Skeletal muscle tissue (tissue), 4 donors: ENCODE data around the gene RAF1. TPM values are rescaled to one million over a fixed set of nuclear protein-coding genes. Genes with fewer than 3 reads are reported as not detected.
"Not testable (repeated sequence)": the region's sequence is repeated elsewhere in the genome, so short reads cannot be mapped to it uniquely, and the experiment has no call there.

Experiments
- H3K27ac ChIP-seq: one replicate; pipeline ENCODE4 v1.7.0; 2013; ENCODE audit warnings: mild to moderate bottlenecking, low read depth, low read length, inconsistent platforms
- H3K27me3 ChIP-seq, 3 donors: one replicate each; pipeline ENCODE4 v1.7.0; 2013; ENCODE audit warnings: low read length in 3 of 3; ENCODE audit not compliant: control insufficient read depth in 3 of 3, insufficient read depth in 3 of 3
- H3K36me3 ChIP-seq, 3 donors: one replicate each; pipeline ENCODE4 v1.7.0; 2013; ENCODE audit warnings: low read length in 3 of 3; ENCODE audit not compliant: control insufficient read depth in 3 of 3, insufficient read depth in 3 of 3
- H3K4me1 ChIP-seq, 3 donors: one replicate each; pipeline ENCODE4 v1.7.0; 2013; ENCODE audit warnings: low read length in 3 of 3, mild to moderate bottlenecking in 3 of 3; ENCODE audit not compliant: control insufficient read depth in 3 of 3, insufficient read depth in 3 of 3
- H3K4me3 ChIP-seq, 3 donors: one replicate each; pipeline ENCODE4 v1.7.0; 2013; ENCODE audit warnings: low read length in 3 of 3
- H3K9ac ChIP-seq, 3 donors: one replicate each; pipeline ENCODE4 v1.7.0; 2013; ENCODE audit warnings: low read length in 3 of 3, mild to moderate bottlenecking in 3 of 3, moderate library complexity in 2 of 3, low read depth in 1 of 3
- H3K9me3 ChIP-seq, 3 donors: one replicate each; pipeline ENCODE4 v1.7.0; 2013; ENCODE audit warnings: low read length in 3 of 3; ENCODE audit not compliant: control insufficient read depth in 3 of 3
- total RNA-seq: library from RNA; depleted of rRNA; stranded (reverse); fragments of >200 nt; gene quantifications from one replicate; pipeline ENCODE4 v1.2.3, GENCODE V29; 2014
- donor health status: Osteomylitis.

The RAF1 gene
- total RNA-seq, 1 donor from 2014 or later: 131 TPM

GRCh38 chr3:12643724-12644123 lies 20.2 kb downstream of the RAF1 start:
- no peaks in the 10 kb centered on the region for H3K36me3 ChIP-seq
- peaks cover 6 to 18% (median 13%) of the 10 kb centered on the region in 3 donors for H3K4me1 ChIP-seq
- H3K9me3 ChIP-seq: no peaks in the 10 kb centered on the region
- no peak overlapping the region for H3K9ac ChIP-seq
- no peak overlapping the region for H3K4me3 ChIP-seq
- no peak overlapping the region for H3K27ac ChIP-seq
- H3K27me3 ChIP-seq: no peaks in the 10 kb centered on the region

GRCh38 chr3:12643010-12643380 lies 20.9 kb downstream of the RAF1 start:
- no peak overlapping the region for H3K27ac ChIP-seq
- no peaks in the 10 kb centered on the region for H3K9me3 ChIP-seq
- no peaks in the 10 kb centered on the region for H3K36me3 ChIP-seq
- H3K4me3 ChIP-seq: peak overlapping the region in 1 of 3 donors; percentile 14
- peaks cover 9 to 16% (median 16%) of the 10 kb centered on the region in 3 donors for H3K4me1 ChIP-seq
- no peak overlapping the region for H3K9ac ChIP-seq
- H3K27me3 ChIP-seq: no peaks in the 10 kb centered on the region

GRCh38 chr3:12640853-12641252 lies 23.1 kb downstream of the RAF1 start:
- not testable (repeated sequence) for H3K4me3 ChIP-seq, H3K27me3 ChIP-seq, H3K9me3 ChIP-seq, H3K36me3 ChIP-seq, H3K27ac ChIP-seq, H3K9ac ChIP-seq
- H3K4me1 ChIP-seq: peaks cover 10 to 18% (median 10%) of the 10 kb centered on the region in 3 donors

GRCh38 chr3:12638105-12638504 lies 25.8 kb downstream of the RAF1 start:
- Histone ChIP-seq H3K4me1 (peaks cover 4 to 10% (median 6%) of the 10 kb centered on the region in 3 donors), H3K9ac (no peak overlapping the region), H3K27ac (no peak overlapping the region), H3K27me3 (no peaks in the 10 kb centered on the region), H3K4me3 (no peak overlapping the region), H3K9me3 (no peaks in the 10 kb centered on the region), H3K36me3 (no peaks in the 10 kb centered on the region)

GRCh38 chr3:12633108-12633507 lies 30.8 kb downstream of the RAF1 start:
- Histone ChIP-seq H3K4me1 (peaks cover 12 to 28% (median 17%) of the 10 kb centered on the region in 3 donors), H3K36me3 (no peaks in the 10 kb centered on the region), H3K9ac (no peak overlapping the region), H3K4me3 (no peak overlapping the region), H3K27ac (no peak overlapping the region), H3K9me3 (no peaks in the 10 kb centered on the region), H3K27me3 (no peaks in the 10 kb centered on the region)

GRCh38 chr3:12632523-12632922 lies 31.4 kb downstream of the RAF1 start:
- Histone ChIP-seq H3K4me1 (peaks cover 13 to 24% (median 19%) of the 10 kb centered on the region in 3 donors), H3K9ac (no peak overlapping the region), H3K9me3 (no peaks in the 10 kb centered on the region), H3K36me3 (no peaks in the 10 kb centered on the region), H3K27ac (no peak overlapping the region), H3K4me3 (no peak overlapping the region), H3K27me3 (no peaks in the 10 kb centered on the region)

- H3K9ac ChIP-seq: peak overlapping the region in 1 of 3 donors; percentile 43
- H3K27me3 ChIP-seq, H3K36me3 ChIP-seq, H3K9me3 ChIP-seq, H3K4me3 ChIP-seq: not testable (repeated sequence)
- peaks cover 13 to 21% (median 20%) of the 10 kb centered on the region in 3 donors for H3K4me1 ChIP-seq
- H3K27ac ChIP-seq: peak overlapping the region; percentile 50
Measured at GRCh38 chr3:12630843-12631242, 33.1 kb downstream of the RAF1 start.

- no peaks in the 10 kb centered on the region for H3K9me3 ChIP-seq
- peak overlapping the region in 1 of 3 donors; percentile 43 for H3K9ac ChIP-seq
- no peaks in the 10 kb centered on the region for H3K27me3 ChIP-seq
- no peak overlapping the region for H3K4me3 ChIP-seq
- peaks cover 13 to 24% (median 23%) of the 10 kb centered on the region in 3 donors for H3K4me1 ChIP-seq
- H3K36me3 ChIP-seq: no peaks in the 10 kb centered on the region
- H3K27ac ChIP-seq: peak overlapping the region; percentile 50
Measured at GRCh38 chr3:12630292-12630691, 33.6 kb downstream of the RAF1 start.

GRCh38 chr3:12629560-12629959 lies 34.4 kb downstream of the RAF1 start:
- H3K9ac ChIP-seq: no peak overlapping the region
- H3K9me3 ChIP-seq: no peaks in the 10 kb centered on the region
- no peak overlapping the region for H3K4me3 ChIP-seq
- peak overlapping the region; percentile 50 for H3K27ac ChIP-seq
- no peaks in the 10 kb centered on the region for H3K27me3 ChIP-seq
- H3K4me1 ChIP-seq: peaks cover 13 to 24% (median 23%) of the 10 kb centered on the region in 3 donors
- no peaks in the 10 kb centered on the region for H3K36me3 ChIP-seq

- H3K9ac ChIP-seq: no peak overlapping the region
- H3K9me3 ChIP-seq: no peaks in the 10 kb centered on the region
- H3K27me3 ChIP-seq: no peaks in the 10 kb centered on the region
- no peaks in the 10 kb centered on the region for H3K36me3 ChIP-seq
- no peak overlapping the region for H3K4me3 ChIP-seq
- H3K27ac ChIP-seq: peak overlapping the region; percentile 66
- H3K4me1 ChIP-seq: peaks cover 13 to 24% (median 23%) of the 10 kb centered on the region in 3 donors
Measured at GRCh38 chr3:12628813-12629212, 35.1 kb downstream of the RAF1 start.
